Activated naive CD8-positive, alpha-beta T cell (primary cell): ENCODE results near the gene EIF2AK2.

Experiments used
- H3K27ac Mint-ChIP-seq: one replicate; pipeline ENCODE4 v1.8.0; 2021; ENCODE audit warnings: mixed read lengths
- H3K27me3 Mint-ChIP-seq: one replicate; pipeline ENCODE4 v1.8.0; 2021; ENCODE audit warnings: mixed read lengths
- H3K36me3 Mint-ChIP-seq: one replicate; pipeline ENCODE4 v1.8.0; 2021; ENCODE audit warnings: mixed read lengths
- H3K4me1 Mint-ChIP-seq: one replicate; pipeline ENCODE4 v1.8.0; 2021; ENCODE audit warnings: low read depth, mixed read lengths
- H3K4me3 Mint-ChIP-seq: one replicate; pipeline ENCODE4 v1.8.0; 2021; ENCODE audit warnings: mild to moderate bottlenecking, mixed read lengths
- H3K9me3 Mint-ChIP-seq: one replicate; pipeline ENCODE4 v1.8.0; 2021; ENCODE audit warnings: low read depth, mixed read lengths

EIF2AK2 gene

DNA sequence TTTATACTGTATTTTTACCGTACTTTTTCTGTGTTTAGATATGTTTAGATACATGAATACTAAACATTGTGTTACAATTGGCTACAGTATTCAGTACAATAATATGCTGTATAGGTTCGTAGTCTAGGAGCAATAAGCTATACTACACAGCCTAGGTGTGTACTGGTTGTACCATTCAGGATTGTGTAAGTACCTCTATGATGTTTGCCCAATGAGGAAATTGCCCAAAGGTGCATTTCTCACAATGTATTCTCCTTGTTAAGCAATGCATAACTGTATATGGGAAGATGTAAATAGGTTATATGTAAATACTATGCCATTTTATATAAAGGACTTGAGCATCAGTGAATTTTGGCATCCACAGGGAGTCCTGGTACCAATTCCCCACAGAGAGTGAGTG lies 10.7 kb downstream of the EIF2AK2 start:
- no peaks in the 10 kb centered on the region for H3K27me3 Mint-ChIP-seq
- peaks cover 11% of the 10 kb centered on the region for H3K4me1 Mint-ChIP-seq
- peaks cover 3% of the 10 kb centered on the region for H3K36me3 Mint-ChIP-seq
- no peak overlapping the region for H3K27ac Mint-ChIP-seq
- H3K4me3 Mint-ChIP-seq: no peak overlapping the region
- H3K9me3 Mint-ChIP-seq: no peaks in the 10 kb centered on the region

DNA sequence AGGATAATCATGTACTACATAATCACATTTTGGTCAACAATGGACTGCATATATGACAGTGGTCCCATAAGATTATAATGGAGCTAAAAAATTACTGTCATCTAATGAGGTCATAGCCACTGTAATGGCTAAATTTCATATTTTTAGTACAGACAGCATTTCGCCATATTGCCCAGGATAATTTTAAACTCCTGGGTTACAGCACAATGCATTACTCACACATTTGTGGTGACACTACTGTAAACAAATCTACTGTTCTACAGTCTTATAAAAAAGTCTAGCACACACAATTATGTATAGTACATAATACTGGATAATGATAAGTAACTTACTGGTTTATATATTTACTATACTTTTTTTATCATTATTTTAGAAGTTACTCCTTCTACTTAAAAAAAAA lies 12.8 kb downstream of the EIF2AK2 start:
- peaks cover 7% of the 10 kb centered on the region for H3K36me3 Mint-ChIP-seq
- no peak overlapping the region for H3K27ac Mint-ChIP-seq
- H3K4me3 Mint-ChIP-seq: no peak overlapping the region
- H3K27me3 Mint-ChIP-seq: no peaks in the 10 kb centered on the region
- H3K9me3 Mint-ChIP-seq: no peaks in the 10 kb centered on the region
- H3K4me1 Mint-ChIP-seq: no peaks in the 10 kb centered on the region

DNA sequence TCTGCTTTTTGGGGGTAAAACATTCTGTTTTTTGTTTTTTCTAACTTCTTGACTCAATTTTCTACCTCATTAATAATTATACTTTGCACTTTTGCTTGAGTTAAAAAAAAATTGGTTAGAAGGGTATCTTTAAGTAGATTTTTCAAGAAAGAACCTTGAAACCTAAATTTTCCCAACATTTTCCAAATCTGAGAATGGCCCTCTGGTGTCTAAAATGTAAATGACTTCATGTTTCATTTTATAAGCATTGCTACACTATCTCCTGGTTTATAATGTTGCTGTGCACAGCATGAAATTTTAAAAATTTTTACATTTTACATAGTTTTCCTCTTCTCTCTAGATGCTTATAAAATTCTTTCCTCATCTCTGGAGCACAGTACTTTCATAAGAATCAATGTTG lies 14.2 kb downstream of the EIF2AK2 start:
- Mint-ChIP-seq H3K36me3 (peaks cover 7% of the 10 kb centered on the region), H3K4me3 (no peak overlapping the region), H3K9me3 (no peaks in the 10 kb centered on the region), H3K27ac (no peak overlapping the region), H3K27me3 (no peaks in the 10 kb centered on the region), H3K4me1 (no peaks in the 10 kb centered on the region)

DNA sequence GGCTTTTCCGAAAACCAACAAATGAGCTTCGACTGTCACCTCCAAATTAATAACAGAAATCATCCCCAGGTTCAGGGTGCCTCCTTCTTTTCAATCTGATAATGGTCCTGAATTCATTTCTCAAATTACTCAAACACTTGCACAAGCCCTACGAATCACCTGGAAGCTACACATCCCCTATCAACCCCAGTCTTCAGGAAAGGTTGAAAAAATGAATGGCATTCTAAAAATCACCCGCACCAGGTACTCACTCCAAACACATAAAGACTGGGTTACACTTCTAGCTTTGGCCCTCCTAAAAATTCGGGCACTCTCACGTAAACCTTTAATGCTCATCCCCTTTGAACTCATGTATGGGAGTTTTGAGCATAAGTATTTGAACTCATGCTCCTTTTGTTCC lies 23.9 kb downstream of the EIF2AK2 start:
- H3K4me1 Mint-ChIP-seq: peaks cover 2% of the 10 kb centered on the region
- no peak overlapping the region for H3K27ac Mint-ChIP-seq
- peaks cover 35% of the 10 kb centered on the region for H3K36me3 Mint-ChIP-seq
- H3K27me3 Mint-ChIP-seq: no peaks in the 10 kb centered on the region
- H3K4me3 Mint-ChIP-seq: no peak overlapping the region
- peaks cover 4% of the 10 kb centered on the region for H3K9me3 Mint-ChIP-seq

DNA sequence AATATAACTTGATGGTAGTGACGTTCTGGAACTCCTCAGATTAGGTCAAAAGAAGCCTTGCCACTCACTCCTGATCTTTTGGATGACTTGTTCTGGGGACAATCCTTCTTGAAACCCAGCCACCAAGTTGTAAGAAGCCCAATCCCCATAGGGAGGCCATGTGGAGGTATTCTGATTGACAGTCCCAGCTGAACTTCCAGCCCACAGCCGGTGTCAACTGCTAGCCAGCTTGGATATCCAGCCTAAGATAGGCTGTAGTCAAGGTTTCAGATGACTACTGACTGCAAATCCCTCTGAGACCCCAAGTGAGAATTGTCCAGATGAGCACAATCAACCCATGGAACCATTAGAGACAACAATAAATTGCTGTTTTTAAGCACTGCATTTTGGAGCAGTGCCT lies 31.4 kb downstream of the EIF2AK2 start:
- Mint-ChIP-seq H3K27ac (no peak overlapping the region), H3K36me3 (peaks cover 32% of the 10 kb centered on the region), H3K4me1 (peaks cover 2% of the 10 kb centered on the region), H3K27me3 (no peaks in the 10 kb centered on the region), H3K4me3 (no peak overlapping the region), H3K9me3 (no peaks in the 10 kb centered on the region)

DNA sequence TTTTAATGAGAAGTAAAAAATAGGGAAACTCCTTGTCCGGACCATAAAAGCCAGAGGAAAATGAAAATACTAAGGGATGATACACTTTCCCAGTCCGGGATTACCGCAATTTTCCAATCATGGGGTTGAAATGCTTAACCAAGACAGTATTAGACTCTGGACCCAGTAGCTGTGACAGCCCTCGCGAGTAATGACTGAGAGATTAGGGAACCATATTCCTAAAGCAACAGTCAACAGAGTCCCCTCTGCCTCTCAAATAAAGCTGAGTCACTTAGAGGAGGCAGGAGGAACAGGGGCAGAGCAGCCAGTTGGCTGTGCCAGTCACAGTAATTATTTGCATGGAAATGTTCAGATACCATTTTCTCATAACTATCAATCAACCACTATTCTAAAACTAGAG lies 37.6 kb downstream of the EIF2AK2 start:
- H3K27ac Mint-ChIP-seq: peak overlapping the region; percentile 46
- no peak overlapping the region for H3K4me3 Mint-ChIP-seq
- no peaks in the 10 kb centered on the region for H3K27me3 Mint-ChIP-seq
- H3K4me1 Mint-ChIP-seq: no peaks in the 10 kb centered on the region
- H3K36me3 Mint-ChIP-seq: peaks cover 12% of the 10 kb centered on the region
- H3K9me3 Mint-ChIP-seq: no peaks in the 10 kb centered on the region

DNA sequence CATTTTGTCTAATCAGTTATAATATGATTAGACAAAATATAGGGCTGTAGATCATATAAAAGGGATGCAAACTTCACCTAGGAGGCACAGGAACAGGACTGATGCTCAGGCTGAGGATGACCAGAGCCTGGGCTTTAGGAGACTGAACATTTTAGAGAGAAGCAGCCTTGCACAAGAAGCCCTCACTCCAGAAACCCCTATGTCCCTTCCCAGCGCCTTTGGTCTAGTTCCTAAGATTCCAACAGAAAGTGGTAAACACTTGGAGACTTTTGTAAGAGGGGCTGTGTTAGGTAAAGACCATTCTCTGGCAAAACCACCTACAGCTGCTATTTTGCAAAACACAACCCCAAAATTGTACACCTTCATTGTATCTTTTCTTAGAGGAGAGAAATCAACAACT lies 39.2 kb downstream of the EIF2AK2 start:
- H3K4me1 Mint-ChIP-seq: no peaks in the 10 kb centered on the region
- H3K27me3 Mint-ChIP-seq: no peaks in the 10 kb centered on the region
- no peak overlapping the region for H3K4me3 Mint-ChIP-seq
- peaks cover 14% of the 10 kb centered on the region for H3K36me3 Mint-ChIP-seq
- no peaks in the 10 kb centered on the region for H3K9me3 Mint-ChIP-seq
- H3K27ac Mint-ChIP-seq: no peak overlapping the region

DNA sequence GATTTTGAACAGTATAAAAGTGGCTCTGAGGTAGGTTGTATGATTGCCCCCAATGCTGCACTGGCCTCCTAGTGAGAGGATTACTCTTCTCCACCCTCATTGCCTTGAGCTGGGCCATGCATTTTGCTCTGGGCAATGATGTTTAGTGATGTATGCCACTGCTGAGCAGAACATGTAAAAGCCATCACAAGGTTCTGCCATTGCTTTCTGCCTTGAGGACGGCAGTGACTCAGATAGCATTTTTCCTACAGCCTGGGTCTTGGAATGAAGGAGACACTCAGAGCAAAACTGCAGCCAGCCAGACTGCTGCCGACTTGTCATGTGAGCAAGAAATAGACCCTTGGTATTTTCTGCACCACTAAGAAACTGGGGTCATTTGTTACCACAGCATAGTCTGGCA lies 44.8 kb downstream of the EIF2AK2 start:
- no peak overlapping the region for H3K27ac Mint-ChIP-seq
- no peaks in the 10 kb centered on the region for H3K27me3 Mint-ChIP-seq
- H3K4me1 Mint-ChIP-seq: no peaks in the 10 kb centered on the region
- peaks cover 11% of the 10 kb centered on the region for H3K36me3 Mint-ChIP-seq
- no peak overlapping the region for H3K4me3 Mint-ChIP-seq
- no peaks in the 10 kb centered on the region for H3K9me3 Mint-ChIP-seq

DNA sequence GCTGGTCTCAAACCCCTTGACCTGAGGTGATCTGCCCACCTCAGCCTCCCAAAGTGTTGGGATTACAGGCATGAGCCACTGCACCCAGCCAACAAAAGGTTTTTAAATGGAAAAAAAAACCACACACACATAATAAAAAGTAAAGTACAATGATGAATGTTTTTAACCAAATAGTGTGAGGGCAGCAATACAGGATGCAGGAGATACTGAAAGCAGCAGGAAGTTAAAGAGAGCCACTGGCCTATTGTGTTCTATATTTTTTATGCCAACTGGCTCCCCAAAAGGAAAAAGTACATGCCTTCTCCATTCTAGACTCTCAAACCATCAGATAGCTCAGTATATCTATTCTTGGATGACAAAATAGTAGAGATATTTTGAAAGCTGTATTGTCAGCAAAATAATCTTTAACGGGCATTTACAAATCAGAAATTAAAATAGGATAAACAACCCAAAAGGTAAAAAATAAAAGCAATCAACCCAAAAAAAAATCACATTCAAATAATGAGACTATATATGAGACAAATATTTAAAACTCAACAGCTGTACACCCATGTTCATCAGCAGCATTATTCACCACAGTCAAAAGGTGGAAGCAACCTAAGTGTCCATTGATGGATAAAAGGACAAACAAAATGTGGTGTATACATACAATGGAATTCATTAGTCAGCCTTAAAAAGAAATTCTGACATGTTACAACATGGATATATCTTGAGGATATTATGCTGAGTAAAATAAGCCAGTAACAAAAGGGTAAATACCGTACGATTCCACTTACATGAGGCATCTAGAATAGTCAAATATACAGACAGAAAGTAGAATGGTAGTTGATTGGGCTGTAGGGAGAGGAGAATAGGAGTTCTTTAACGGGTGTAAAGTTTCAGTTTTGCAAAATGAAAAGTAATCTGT lies 46.2 kb downstream of the EIF2AK2 start:
- no peaks in the 10 kb centered on the region for H3K9me3 Mint-ChIP-seq
- no peak overlapping the region for H3K4me3 Mint-ChIP-seq
- H3K4me1 Mint-ChIP-seq: no peaks in the 10 kb centered on the region
- H3K36me3 Mint-ChIP-seq: peaks cover 8% of the 10 kb centered on the region
- peak overlapping the region; percentile 22 for H3K27ac Mint-ChIP-seq
- no peaks in the 10 kb centered on the region for H3K27me3 Mint-ChIP-seq

DNA sequence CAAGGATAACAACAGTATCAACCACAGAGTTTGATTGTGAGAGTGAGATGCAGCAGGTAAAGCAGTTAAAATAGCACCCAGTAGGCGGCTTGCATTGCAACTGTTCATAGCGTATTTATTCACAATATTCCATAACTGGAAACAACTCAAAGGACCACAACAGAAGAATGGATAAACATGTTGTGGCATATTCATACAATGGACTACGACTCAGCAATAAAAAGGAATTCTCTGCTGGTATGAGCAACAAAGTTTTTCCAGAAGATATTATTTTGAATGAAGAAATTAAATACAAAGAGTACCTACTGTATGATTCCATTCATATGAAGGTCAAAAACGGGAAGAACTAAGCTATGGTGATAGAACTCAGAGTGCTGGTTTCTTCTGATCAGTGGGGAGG lies 47.3 kb downstream of the EIF2AK2 start:
- no peaks in the 10 kb centered on the region for H3K9me3 Mint-ChIP-seq
- H3K4me3 Mint-ChIP-seq: no peak overlapping the region
- no peaks in the 10 kb centered on the region for H3K4me1 Mint-ChIP-seq
- H3K27me3 Mint-ChIP-seq: no peaks in the 10 kb centered on the region
- peaks cover 8% of the 10 kb centered on the region for H3K36me3 Mint-ChIP-seq
- H3K27ac Mint-ChIP-seq: no peak overlapping the region

DNA sequence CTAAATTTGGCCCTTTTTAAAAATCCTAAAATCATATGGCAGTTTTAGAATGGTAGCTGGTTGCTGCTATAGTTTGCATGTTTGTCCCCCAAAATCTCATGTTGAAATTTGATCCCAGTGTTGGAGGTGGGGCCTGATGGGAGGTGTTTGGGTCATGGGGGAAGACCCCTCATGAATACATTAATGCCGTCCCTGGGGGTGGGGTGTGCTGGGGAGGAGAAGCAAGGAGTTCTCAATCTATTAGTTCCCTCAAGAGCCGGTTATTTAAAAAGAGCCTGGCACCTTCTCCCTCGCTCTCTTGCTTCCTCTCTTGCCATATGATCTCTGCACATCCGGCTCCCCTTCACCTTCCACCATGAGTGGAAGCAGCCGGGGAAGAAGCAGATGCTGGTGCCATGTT lies 51.6 kb downstream of the EIF2AK2 start:
- Mint-ChIP-seq H3K4me3 (no peak overlapping the region), H3K36me3 (peaks cover 3% of the 10 kb centered on the region), H3K9me3 (no peaks in the 10 kb centered on the region), H3K27ac (peak overlapping the region; percentile 35), H3K27me3 (no peaks in the 10 kb centered on the region), H3K4me1 (no peaks in the 10 kb centered on the region)

DNA sequence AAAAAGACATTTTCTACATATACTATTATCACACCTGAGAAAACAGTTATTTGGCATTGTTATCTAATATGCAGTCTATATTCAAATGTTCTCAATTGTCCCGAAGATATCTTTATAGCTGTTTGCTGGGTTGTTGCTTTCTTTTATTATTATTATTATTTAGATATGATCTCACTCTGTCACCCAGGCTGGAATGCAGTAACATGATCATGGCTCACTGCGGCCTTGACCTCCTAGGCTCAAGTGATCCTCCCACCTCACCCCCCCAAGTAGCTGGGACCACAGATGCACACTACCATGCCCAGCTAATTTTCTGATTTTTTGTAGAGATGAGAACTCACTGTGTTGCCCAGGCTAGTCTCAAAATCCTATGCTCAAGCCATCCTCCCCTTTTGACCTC lies 52.6 kb downstream of the EIF2AK2 start:
- peaks cover 10% of the 10 kb centered on the region for H3K36me3 Mint-ChIP-seq
- H3K27ac Mint-ChIP-seq: no peak overlapping the region
- no peak overlapping the region for H3K4me3 Mint-ChIP-seq
- no peaks in the 10 kb centered on the region for H3K9me3 Mint-ChIP-seq
- H3K4me1 Mint-ChIP-seq: no peaks in the 10 kb centered on the region
- H3K27me3 Mint-ChIP-seq: no peaks in the 10 kb centered on the region

DNA sequence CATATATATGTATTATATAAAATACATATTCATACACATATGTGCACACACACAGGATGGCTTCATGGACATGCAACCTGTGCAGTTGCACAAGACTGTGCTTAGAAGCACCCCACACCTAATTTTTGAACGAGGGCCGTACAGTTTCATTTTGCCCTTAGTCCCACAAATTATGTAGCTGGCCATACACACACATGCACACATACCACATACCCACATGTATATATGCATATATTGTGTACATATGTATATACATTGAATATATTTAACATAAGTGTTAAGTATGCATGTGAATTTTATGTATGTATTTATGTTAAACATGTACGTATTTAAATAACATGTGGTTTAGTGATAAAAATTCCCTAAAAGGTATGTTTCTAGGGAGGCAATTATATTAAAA lies 54.2 kb downstream of the EIF2AK2 start:
- Mint-ChIP-seq H3K27me3 (no peaks in the 10 kb centered on the region), H3K4me1 (no peaks in the 10 kb centered on the region), H3K9me3 (no peaks in the 10 kb centered on the region), H3K4me3 (no peak overlapping the region), H3K36me3 (peaks cover 7% of the 10 kb centered on the region), H3K27ac (no peak overlapping the region)

DNA sequence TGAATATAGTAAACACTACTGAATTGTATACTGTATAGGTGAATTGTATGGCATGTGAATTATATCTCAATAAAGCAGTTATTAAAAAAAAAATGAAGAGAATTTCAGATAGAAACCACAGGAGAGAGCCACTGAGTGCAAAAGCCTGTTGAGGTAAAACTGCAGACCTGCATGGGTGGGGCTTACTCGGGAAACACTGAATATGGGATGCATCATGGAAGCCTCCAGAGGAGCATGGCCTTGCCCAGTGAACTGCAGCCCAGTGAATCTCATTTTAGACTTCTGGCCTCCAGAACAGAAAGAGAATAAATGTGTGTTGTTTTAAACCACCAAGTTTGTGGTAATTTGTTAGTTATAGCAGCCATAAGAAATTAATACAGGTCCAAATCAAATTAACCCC lies 56.7 kb downstream of the EIF2AK2 start:
- Mint-ChIP-seq H3K4me1 (no peaks in the 10 kb centered on the region), H3K9me3 (no peaks in the 10 kb centered on the region), H3K4me3 (no peak overlapping the region), H3K36me3 (peaks cover 7% of the 10 kb centered on the region), H3K27ac (peak overlapping the region; percentile 30), H3K27me3 (no peaks in the 10 kb centered on the region)

DNA sequence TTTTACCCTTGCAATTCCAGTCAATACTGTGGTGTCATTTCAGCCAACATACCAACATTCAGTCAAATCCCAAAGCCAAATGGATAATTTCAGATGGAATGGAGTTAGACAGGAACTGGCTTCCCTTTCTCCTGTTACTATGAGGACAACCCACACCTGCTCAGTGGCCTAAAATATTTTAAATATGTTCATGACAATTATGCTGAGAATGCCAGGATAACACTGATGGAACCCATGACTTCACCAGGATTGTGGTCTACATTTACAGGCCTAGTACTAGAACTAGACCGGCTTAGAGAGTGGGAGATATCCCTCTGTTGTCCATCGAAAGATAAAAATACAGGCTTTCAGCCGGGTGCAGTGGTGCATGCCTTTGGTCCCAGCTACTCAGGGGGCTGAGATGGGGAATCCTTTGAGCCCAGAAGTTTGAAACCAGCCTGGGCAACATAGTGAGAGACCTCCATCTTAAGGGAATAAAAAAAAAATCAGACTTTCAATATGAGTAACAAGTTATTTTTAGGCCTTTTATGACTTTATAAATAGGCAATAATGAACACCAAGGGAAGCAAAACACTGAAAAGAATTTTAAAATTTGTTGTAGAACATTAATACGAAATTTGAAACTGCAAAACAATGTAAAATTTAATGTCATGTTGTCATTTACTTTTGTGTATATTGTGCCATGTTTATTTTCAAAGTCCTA lies 58.2 kb downstream of the EIF2AK2 start:
- no peaks in the 10 kb centered on the region for H3K9me3 Mint-ChIP-seq
- H3K36me3 Mint-ChIP-seq: peaks cover 10% of the 10 kb centered on the region
- H3K4me1 Mint-ChIP-seq: no peaks in the 10 kb centered on the region
- H3K4me3 Mint-ChIP-seq: no peak overlapping the region
- H3K27ac Mint-ChIP-seq: no peak overlapping the region
- no peaks in the 10 kb centered on the region for H3K27me3 Mint-ChIP-seq
